Peyer's patch (tissue), 4 donors: Measurements from ENCODE around the gene ENTPD1. TPM values are rescaled to one million over a fixed set of nuclear protein-coding genes. Genes with fewer than 3 reads are reported as not detected.

Source experiments
- DNase-seq, 3 donors: peaks; one replicate each; pipeline ENCODE4 v3.0.0-alpha.2; 2017 to 2019
- H3K27ac ChIP-seq, 4 donors: fragments of 200-600 bp; sonication (generic); one replicate each; pipeline ENCODE4 v1.5.1; 2016 to 2019
- H3K27me3 ChIP-seq, 2 donors: fragments of 200-600 bp; sonication (generic); one replicate each; pipeline ENCODE4 v1.5.1; 2019
- H3K36me3 ChIP-seq, 3 donors: fragments of 200-600 bp; sonication (generic); one replicate each; pipeline ENCODE4 v1.5.1; 2016 to 2019
- H3K4me1 ChIP-seq, 4 donors: fragments of 200-600 bp; sonication (generic); one replicate each; pipeline ENCODE4 v1.5.1; 2016 to 2019
- H3K4me3 ChIP-seq, 4 donors: fragments of 200-600 bp; sonication (generic); 1 replicate in 3 of 4; 2 replicates in 1 of 4; pipeline ENCODE4 v1.5.1; 2016 to 2019; ENCODE audit warnings: mild to moderate bottlenecking in 1 of 4
- H3K9me3 ChIP-seq, 4 donors: fragments of 200-600 bp; sonication (generic); one replicate each; pipeline ENCODE4 v1.5.1; 2016 to 2019; ENCODE audit warnings: mild to moderate bottlenecking in 1 of 4
- POLR2A ChIP-seq, 2 donors: fragments of 450-650 bp; IDR thresholded peaks; one replicate each; pipeline ENCODE4 v1.5.1; 2017; ENCODE audit warnings: antibody characterized with exemption in 2 of 2, mild to moderate bottlenecking in 2 of 2, moderate library complexity in 2 of 2
- total RNA-seq, 4 donors: library from RNA; depleted of rRNA; stranded (reverse); fragments of >200 nt; gene quantifications; one replicate each; pipeline ENCODE4 v1.1.0, GENCODE V29; 2016
- TF ChIP-seq, protein P1 (sequence below), 6 experiments: fragments of 450-650 bp in 4 of 6; fragments of 200-600 bp in 2 of 6; sonication (generic) in 1 of 6; IDR thresholded peaks; one replicate each; pipeline ENCODE4 v1.5.1; 2017 to 2019; ENCODE audit warnings: antibody characterized with exemption in 6 of 6, mild to moderate bottlenecking in 3 of 6, moderate library complexity in 1 of 6

Gene ENTPD1
- total RNA-seq, 4 donors from 2014 or later = 5.8 to 73.4 (median 16.8) TPM

DNA sequence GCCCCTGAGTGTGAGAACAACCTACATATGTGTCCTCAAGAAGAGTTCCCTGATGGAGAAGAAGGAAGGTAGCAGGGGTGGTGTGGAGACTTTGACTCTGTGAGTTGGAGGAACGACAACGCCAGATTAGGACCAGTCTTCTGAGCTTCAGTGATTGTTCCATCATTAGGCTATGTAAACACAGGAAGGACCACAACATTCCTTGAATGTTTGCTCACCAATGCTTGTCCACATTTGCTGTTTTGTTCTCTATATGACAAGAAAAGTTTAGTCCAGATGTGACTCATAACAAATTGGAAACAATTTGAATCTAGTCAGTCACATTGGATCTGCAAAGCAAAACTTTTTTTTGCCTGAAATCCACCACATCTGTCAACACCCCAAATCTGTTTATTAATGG, 62.7 kb downstream of the ENTPD1 start:
- H3K4me3 ChIP-seq = no peak overlapping the region
- no peak for DNase-seq
- H3K36me3 ChIP-seq = no peaks in the 10 kb centered on the region
- H3K27ac ChIP-seq = peak overlapping the region in 2 of 4 donors; percentile 27 to 40
- no peaks in the 10 kb centered on the region for H3K9me3 ChIP-seq
- H3K4me1 ChIP-seq = peaks cover 0 to 19% (median 0%) of the 10 kb centered on the region in 4 donors
- no peaks in the 10 kb centered on the region for H3K27me3 ChIP-seq
- TF ChIP-seq POLR2A (IDR thresholded peaks at IDR 0.05) = no peak
- TF ChIP-seq, protein P1, sequence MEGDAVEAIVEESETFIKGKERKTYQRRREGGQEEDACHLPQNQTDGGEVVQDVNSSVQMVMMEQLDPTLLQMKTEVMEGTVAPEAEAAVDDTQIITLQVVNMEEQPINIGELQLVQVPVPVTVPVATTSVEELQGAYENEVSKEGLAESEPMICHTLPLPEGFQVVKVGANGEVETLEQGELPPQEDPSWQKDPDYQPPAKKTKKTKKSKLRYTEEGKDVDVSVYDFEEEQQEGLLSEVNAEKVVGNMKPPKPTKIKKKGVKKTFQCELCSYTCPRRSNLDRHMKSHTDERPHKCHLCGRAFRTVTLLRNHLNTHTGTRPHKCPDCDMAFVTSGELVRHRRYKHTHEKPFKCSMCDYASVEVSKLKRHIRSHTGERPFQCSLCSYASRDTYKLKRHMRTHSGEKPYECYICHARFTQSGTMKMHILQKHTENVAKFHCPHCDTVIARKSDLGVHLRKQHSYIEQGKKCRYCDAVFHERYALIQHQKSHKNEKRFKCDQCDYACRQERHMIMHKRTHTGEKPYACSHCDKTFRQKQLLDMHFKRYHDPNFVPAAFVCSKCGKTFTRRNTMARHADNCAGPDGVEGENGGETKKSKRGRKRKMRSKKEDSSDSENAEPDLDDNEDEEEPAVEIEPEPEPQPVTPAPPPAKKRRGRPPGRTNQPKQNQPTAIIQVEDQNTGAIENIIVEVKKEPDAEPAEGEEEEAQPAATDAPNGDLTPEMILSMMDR (IDR thresholded peaks at IDR 0.05) = no peak

DNA sequence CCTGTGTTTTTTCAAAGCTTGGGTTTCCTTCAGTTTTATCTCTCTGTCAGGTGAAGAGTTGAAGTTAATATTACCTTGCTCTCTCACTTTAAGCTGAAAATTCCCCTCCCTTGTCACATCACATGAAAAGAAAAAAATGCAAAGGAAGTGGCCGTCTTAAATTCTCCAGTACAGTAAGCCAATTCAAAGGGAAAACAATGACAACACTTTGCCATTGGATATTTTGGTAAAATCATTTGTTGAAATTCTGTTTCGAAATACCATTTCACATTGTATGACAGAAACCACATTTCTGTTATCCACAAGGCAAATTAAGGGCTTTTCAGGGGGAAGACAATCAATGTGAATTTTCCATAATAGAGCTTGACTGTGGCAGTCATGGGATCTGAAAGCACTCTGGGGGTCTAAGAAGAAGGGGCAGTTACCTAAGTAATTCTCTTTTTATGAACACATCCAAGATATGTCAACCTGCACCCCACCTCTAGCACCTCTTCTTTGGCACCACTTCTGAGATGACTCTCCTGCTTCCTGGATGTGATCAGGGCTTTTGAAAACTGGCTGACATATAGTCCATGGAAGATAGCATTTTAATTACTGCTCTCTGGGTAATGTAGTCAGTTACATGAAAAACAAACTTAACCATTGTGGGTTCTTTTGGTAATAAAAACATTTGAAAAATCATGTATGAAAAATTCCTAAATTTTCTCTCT, 63.8 kb downstream of the ENTPD1 start:
- H3K4me3 ChIP-seq = no peak overlapping the region
- no peak for TF ChIP-seq POLR2A (IDR thresholded peaks at IDR 0.05)
- TF ChIP-seq, protein P1 (IDR thresholded peaks at IDR 0.05) = no peak
- peaks cover 0 to 11% (median 0%) of the 10 kb centered on the region in 4 donors for H3K4me1 ChIP-seq
- no peaks in the 10 kb centered on the region for H3K9me3 ChIP-seq
- H3K36me3 ChIP-seq = no peaks in the 10 kb centered on the region
- H3K27me3 ChIP-seq = no peaks in the 10 kb centered on the region
- no peak for DNase-seq
- H3K27ac ChIP-seq = peak overlapping the region in 2 of 4 donors; percentile 29 to 33

DNA sequence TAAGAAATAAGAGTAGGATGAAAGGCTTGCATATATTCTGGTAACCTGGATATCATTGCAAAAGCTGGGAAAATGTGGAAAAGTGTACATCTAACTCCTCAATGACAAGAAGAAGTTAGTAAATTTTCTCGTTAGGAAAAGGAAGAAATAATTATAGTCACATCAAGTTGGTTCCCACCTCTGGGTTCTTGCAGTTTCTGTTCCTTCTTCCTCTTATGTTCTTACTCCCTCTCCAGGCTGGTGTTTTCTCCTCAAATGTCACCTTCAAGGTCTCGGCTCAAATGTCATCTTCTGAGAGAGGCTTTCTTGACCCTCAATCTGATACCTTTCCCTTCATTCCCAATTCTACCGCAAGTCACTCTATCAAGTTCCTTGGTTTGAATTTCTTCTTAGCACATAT, 64.4 kb downstream of the ENTPD1 start:
- DNase-seq = no peak
- H3K4me3 ChIP-seq = no peak overlapping the region
- peaks cover 0 to 11% (median 0%) of the 10 kb centered on the region in 4 donors for H3K4me1 ChIP-seq
- no peaks in the 10 kb centered on the region for H3K36me3 ChIP-seq
- TF ChIP-seq POLR2A (IDR thresholded peaks at IDR 0.05) = no peak
- TF ChIP-seq, protein P1 (IDR thresholded peaks at IDR 0.05) = no peak
- H3K9me3 ChIP-seq = no peaks in the 10 kb centered on the region
- H3K27ac ChIP-seq = peak overlapping the region in 1 of 4 donors; percentile 33
- H3K27me3 ChIP-seq = no peaks in the 10 kb centered on the region

DNA sequence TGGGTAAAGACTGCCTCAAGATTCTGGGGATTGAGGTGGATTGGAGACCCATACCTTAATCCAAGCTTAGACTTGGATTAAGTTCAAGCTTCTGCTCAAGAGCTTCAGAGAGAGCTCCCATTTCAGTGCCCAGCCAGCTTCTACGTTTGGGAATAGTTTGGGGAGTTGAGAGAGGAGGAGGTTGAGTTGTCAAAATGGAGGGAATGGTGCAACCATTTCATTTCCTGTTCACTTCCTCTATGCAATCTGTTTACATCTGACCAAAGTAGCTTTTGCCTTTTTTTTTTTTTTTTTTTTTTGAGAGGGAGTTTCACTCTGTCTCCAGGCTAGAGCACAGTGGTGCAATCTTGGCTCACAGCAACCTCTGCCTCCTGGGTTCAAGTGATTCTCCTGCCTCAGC, 65.8 kb downstream of the ENTPD1 start:
- no peak for DNase-seq
- no peaks in the 10 kb centered on the region for H3K27me3 ChIP-seq
- peak overlapping the region in 1 of 4 donors; percentile 32 for H3K27ac ChIP-seq
- H3K9me3 ChIP-seq = no peaks in the 10 kb centered on the region
- H3K4me3 ChIP-seq = no peak overlapping the region
- no peaks in the 10 kb centered on the region for H3K36me3 ChIP-seq
- TF ChIP-seq POLR2A (IDR thresholded peaks at IDR 0.05) = no peak
- TF ChIP-seq, protein P1 (IDR thresholded peaks at IDR 0.05) = no peak
- peaks cover 0 to 11% (median 0%) of the 10 kb centered on the region in 4 donors for H3K4me1 ChIP-seq

DNA sequence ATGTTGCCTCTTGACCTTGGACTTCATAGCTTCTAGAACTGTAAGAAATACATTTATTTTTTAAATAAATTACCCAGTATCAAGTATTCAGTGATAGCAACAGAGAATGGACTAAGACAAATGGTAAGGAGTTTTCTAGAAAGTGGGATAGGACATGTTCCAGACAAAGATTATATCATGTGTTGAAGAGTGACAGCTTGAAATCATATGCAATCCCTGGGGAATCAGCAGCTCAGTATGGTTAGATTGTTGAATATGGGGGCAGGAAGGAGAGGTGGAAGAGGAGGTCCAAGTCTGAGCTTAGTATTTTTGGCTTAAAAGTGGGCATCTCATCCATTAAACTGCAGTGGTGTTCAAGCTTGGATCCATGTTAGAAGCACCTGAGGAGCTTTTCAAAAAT, 74.1 kb downstream of the ENTPD1 start:
- DNase-seq = no peak
- H3K27me3 ChIP-seq = no peaks in the 10 kb centered on the region
- H3K4me3 ChIP-seq = no peak overlapping the region
- H3K9me3 ChIP-seq = no peaks in the 10 kb centered on the region
- TF ChIP-seq POLR2A (IDR thresholded peaks at IDR 0.05) = no peak
- TF ChIP-seq, protein P1 (IDR thresholded peaks at IDR 0.05) = no peak
- no peaks in the 10 kb centered on the region for H3K36me3 ChIP-seq
- H3K27ac ChIP-seq = peak overlapping the region in 1 of 4 donors; percentile 74
- H3K4me1 ChIP-seq = peaks cover 0 to 20% (median 14%) of the 10 kb centered on the region in 4 donors
